SK-N-DZ (cell line): ENCODE data around the gene ATG4B.

Experiments used
- DNase-seq: peaks from one replicate; pipeline ENCODE4 v3.0.0-alpha.2; 2015; ENCODE audit warnings: low spot score

ATG4B gene

GRCh38 chr2:241637795-241638660, 535 bp downstream of the ATG4B start:
- no peak for DNase-seq

DNA sequence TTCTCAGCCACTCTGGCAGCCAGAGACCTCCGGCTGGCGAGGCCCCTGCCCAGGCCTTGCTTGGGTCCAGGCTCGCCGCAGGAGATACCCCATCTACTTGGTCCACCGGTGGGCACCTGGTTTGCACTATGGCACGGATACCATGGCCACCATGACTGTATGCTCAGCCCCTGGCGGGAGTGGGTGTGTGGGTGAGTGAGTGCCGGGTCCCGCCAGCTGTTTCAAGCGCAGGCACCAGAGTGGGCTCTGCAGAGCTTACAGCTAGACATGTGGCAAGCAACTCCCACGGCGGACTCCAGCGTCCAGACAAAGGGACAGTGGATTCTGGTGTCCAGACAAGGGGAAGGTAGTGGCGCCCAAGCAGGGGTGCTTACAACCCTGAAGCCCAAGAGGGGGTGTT, 1.4 kb downstream of the ATG4B start:
- DNase-seq = no peak

- no peak for DNase-seq
These were observed 1.9 kb downstream of the ATG4B start for GRCh38 chr2:241639385-241639784.

GRCh38 chr2:241640165-241640795, 2.8 kb downstream of the ATG4B start:
- DNase-seq = no peak

DNA sequence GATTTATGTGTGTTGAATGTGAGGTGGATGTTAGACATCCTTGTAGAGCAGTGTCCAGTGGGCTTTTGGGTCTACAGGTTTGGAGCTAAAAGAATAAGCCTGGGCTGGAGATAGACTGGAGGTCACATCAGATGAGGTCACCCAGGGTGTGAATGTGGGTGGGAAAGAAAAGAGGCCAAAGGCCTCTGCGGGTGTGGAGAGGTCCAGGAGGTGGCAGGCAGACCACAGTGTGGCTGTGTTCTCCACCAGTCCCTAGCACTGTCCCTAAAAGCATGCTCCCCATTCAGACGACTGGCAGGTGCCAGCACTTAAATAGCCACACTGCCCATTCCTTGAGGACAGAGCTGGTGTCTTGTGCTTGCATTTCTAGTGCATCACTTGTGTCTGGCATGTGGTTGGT, 4.1 kb downstream of the ATG4B start:
- no peak for DNase-seq

DNA sequence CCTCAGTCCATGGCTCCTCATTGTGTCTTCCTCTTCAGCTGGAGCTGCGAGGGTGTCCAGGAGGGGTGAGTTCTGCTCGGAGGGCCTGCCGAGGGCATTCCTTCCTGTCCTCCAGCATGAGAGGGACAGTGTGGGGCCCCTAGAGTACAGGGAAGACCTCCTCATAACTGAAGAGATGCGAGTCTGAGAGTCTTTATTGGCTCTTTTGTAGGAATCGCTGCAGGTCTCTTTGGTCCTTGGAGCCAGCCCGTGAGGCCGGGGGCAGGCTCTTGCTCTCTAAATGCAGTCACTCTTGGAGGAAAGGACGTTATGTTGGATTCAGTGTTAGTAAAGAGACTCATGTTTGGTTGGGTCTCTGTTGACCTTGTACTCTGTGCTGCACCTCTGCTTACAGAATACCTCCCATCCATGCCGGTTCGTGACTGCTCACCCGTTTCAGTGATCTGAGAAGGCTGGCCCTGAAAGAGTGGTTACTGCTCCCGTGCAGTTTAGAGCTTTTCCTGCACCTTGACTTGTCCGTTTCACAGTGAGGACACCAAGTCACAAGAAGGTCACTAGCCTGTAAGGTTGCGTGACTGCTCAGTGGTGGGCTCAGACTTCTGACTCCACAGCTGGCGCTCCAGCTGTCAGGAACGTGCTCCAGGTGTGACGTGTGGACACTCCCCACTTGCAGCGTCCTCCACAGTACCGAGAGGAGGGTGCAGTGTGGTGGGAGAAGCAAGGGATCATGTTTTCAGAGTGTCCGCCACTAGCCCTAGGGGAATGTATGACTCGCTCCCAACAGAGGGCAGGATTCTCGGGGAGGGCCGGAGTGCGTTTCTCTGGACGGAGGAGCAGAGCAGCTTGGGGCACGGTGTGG, 7.8 kb downstream of the ATG4B start:
- no peak for DNase-seq

DNA sequence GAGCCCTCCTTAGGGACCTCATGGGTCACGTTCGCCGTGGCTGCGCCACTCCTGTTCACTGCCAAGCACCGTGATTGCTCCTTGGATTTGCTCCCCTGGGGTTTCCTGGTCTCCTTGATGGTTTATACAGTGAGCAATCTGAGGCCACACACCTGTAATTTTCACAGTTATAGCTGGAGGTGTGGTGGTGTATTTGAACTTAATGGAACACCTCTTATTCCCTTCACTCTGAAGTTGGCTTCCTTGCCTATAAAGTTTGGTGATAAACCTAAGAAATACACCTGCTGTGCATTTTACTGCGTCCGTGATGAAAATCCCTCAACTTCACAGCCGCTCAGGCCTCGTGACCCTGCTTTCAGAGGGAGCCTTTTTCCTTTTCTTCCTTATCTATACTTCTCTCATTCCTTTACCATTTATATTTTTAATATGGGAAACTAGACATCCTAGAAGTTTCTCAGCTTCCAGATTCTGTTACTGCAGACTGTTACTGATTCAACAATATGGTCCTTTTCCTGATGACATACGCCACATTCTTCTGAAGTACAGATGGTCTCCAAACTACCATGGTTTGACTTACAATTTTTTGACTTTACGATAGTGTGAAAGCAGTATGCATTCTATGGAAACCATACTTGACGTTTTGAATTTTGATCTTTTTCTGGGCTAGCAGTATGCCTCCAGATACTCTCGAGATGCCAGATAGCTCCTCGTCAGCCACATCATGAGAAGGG, 8.6 kb downstream of the ATG4B start:
- DNase-seq = no peak

DNA sequence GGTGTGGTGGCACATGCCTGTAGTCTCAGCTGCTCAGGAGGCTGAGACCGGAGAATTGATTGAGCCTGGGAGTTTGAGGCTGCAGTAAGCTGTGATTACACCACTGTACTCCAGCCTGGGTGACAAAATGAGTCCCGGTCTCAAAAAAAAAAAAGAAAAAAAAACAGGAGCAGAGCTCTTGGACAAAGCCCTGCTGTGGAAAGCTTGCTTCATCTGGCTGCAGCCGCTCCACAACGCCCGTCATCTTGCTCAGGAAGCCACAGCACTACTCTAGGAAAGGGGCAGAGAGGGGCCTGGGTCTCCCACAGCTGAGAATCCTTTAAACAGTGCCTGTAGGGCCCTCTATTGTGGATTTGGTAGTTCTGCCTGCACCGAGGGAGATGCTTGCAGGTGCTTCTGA, 11.0 kb downstream of the ATG4B start:
- DNase-seq = no peak

DNA sequence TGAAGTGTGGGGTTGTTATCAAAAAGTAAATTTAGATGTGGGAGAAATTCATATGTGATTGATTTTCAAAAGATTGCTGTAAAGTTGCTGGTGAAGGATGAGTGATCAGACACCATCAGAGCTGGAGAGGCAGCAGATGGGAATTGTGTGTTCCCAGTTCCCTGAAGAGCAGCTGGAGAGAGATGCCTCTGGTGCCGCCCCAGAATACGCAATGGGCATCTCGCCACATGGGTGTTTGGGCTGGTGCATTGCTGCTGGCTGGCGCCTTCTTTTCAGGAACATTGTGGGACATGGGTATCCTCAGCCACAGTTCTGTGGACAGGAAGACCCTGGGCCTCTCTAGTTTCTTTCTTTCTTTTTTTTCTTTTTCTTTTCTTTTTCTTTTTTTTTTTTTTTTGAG, 11.9 kb downstream of the ATG4B start:
- no peak for DNase-seq

GRCh38 chr2:241649927-241650326, 12.4 kb downstream of the ATG4B start:
- no peak for DNase-seq

DNA sequence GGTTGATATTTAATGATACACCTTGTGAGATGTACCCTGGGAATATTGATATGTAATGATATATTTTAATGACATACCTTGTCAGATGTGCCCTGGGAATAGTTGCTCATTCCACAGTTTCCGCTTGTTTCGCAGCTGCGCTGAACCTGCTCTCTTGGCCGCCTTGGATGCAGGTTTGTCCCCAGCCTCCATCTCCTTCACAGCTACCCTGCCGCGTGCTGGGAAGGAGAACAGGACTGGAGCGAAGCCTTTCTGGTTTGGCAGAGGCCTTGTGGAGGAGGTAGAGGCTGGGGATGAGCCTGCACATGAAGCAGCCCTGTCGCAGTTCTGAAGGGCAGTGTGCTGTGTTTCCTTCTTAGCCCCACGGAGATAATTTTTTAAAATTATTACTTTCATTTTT, 14.6 kb downstream of the ATG4B start:
- DNase-seq = no peak

GRCh38 chr2:241652722-241653121, 15.2 kb downstream of the ATG4B start:
- DNase-seq = no peak

DNA sequence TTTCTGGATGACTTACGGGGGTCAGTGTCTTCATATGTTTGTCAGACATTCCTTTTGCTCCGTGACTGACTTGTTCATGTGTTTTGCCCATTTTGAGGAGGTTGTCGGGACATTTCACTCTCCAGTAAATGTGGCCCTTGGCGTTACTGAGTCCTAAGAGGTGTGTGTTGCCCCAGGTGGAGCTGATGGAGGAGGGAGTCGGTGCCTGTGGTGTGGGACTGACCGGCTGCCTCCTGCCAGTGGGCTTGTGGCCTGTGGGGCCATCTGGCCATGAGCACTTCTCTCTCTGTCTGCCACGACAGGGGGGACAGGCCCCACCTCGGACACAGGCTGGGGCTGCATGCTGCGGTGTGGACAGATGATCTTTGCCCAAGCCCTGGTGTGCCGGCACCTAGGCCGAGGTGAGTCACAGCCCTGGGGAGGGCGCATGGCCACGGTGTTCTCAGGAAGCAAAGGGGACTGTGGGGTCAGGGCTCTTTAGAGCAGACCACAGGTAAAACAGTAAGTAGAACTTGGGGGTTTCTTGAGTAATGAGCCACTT, 15.8 kb downstream of the ATG4B start:
- DNase-seq = no peak

DNA sequence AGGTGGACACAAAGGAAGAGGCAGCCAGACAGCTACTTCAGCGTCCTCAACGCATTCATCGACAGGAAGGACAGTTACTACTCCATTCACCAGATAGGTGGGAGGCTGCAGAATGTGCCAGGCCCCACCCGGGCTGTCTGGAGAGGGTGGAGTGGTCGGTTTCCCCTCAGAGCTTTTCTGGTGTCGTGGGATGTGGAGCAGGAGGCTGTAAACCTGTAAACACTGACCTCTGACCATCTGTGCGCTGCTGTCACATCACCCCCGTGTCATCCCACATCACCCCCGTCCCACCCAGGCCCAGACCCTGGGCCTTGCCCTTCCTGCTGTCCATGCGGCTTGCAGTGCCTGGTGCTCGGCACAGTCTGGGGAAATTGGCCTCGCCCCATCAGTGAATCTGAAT, 17.1 kb downstream of the ATG4B start:
- DNase-seq = no peak

DNA sequence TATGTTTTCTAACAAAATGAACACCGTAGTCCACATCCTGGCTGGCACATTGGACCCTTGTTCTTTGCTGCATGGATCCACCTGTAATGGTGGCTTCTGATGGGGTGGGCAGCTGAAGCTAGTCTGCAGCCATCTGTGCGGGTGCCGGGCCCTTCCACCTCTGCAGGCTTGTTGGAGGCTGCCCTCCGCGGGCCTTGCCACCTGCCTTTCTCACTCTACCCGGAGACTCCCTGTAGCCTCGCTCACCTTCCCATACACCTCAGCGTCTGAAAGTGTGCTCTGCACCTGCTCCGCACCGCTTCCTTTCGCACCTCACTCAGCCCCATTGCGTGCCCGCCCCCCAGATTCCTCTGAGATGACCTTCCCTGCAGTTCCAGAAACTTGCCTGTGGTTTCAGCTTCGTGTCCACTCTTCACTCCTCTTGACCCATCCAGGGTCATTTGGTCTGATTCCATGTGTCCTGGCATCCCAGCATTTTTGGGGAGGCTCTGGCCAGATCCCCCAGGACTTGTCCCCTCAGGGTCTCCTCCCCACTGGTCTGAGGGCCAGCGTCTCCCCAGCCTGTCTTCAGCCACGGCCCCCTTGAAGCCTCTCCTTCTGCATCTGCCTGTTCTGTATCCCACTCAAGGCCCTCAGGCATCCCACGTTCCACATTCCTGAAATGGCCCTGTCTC, 18.2 kb downstream of the ATG4B start:
- no peak for DNase-seq

- no peak for DNase-seq
These were observed 18.8 kb downstream of the ATG4B start for GRCh38 chr2:241656190-241656741.

GRCh38 chr2:241657786-241658254, 20.3 kb downstream of the ATG4B start:
- DNase-seq = no peak

DNA sequence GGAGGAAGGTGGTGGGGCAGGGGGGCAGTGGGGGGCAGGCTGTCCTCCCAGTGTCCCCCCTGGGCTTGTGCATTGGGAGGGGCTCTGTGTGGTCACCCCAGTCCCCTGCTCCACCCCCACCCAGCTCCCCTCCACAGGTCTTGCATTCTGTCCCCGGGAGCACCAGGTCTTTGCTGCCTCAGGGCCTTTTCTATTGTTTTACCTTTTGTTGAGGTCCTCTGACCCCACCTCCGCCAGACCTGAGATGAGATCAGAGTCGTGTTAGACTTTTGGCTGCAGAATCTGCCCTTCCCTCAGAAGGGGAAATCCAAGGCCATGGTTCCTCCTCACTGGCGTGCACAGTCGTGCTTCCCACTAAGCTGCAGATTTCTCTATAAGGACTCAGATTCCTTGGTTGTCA, 20.8 kb downstream of the ATG4B start:
- DNase-seq = no peak

DNA sequence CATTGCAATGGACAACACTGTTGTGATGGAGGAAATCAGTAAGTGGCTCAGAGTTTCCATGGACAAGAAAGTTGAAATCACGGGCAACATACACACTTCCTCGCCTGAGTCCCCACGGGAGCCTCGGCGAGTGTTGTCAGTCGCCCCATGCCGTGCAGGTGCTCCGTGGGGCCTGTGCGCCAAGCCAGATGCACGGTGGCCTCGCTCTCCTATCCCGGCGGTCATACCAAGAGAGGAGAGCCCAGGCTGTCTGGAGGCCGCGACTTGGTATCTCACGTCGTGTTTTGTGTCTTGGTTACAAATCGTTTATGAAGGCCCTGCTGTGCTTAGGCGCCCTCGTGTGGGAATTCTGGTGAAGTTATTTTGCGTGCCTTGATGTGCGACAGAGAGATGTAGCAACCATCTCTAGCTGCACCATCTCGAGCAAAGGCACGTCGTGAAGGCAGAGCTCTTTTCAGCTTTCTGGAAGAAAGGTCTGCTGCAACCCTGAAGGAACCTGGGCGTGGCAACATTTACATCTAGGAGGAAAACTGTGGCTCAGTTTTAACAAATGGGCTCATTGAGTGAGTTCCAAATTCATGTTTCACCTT, 21.8 kb downstream of the ATG4B start:
- peak; percentile 72 for DNase-seq
